GM18909 (cell line): ENCODE data around the gene ARL14EP.

Experiments
- ATAC-seq: cut with Tn5 transposase; IDR thresholded peaks from one replicate; pipeline ENCODE4 v1.9.1; 2021; ENCODE audit warnings: mild to moderate bottlenecking; ENCODE audit not compliant: unreplicated experiment, poor library complexity

Gene ARL14EP

DNA sequence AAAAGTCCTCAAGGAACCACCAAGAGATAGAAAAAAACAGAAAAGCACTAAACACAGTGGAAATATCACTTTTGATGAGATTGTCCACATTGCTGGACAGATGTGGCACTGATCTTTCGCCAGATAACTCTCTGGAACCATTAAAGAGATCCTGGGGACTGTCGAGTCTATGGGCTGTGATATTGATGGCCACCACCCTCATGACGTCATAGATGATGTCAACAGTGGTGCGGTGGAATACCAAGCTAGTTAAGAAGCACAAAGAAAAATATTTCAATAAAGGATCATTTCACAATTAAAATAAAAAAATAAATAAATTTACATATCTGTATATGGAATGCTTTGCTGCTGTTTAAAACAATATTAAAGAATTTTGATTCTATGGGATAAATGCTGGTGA is 45.5 kb downstream of the ARL14EP start:
- ATAC-seq, result no peak

- no peak for ATAC-seq
Measured at GRCh38 chr11:30370164-30370563, 47.3 kb downstream of the ARL14EP start.

DNA sequence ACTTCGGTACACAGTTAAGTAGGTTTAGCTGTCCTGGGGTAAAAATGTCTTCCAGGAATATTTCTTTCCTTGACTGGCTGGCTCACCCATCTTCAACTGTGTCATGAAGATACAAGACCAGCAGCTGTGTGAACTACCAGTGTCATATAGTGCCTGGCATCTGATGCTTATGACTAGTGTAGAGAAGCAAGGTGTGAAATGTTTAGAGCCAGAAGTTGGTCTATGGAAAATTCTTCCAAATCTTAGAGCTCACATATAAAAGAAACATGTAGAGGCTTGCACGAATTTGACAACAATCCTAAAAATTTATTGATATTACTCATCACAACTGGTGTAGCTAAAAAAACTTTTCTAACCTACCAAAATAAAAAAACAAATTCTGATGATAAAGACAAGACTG is 54.4 kb downstream of the ARL14EP start:
- no peak for ATAC-seq

GRCh38 chr11:30380846-30381245 is 57.9 kb downstream of the ARL14EP start:
- ATAC-seq, result no peak

DNA sequence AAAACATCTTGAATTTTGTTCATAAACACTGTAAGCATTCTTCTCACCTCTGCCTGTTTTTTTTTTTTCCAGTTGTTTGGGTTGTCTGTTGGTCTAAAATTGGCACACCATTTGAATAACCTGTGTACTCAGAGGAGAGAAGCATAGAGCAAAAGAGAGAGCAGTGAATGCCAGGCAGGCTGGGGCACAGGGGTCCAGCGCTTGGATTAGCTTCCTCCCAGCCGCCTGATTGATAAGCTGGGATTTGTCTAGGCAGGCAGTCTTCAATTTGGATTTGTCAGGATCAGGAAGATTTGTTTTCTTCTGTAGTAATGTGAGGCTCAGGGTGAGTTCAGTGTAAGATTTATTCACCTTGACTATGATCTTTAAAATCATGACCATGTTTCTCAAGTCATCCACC is 59.0 kb downstream of the ARL14EP start:
- no peak for ATAC-seq
